HG03095 (cell line): ENCODE data around the gene STX12.

Source experiments
- ATAC-seq: cut with Tn5 transposase; IDR thresholded peaks from one replicate; pipeline ENCODE4 v1.9.1; 2021; ENCODE audit warnings: moderate library complexity; ENCODE audit not compliant: unreplicated experiment

STX12 gene

GRCh38 chr1:27772932-27773825, at the start of gene STX12:
TSS of gene STX12 (plus strand) at chr1:27773219. CDS start at chr1:27773308, 89 bp downstream.
- ATAC-seq = peak; percentile 77

- ATAC-seq = no peak
These were observed 48.1 kb upstream of the STX12 start for GRCh38 chr1:27724961-27725373.

GRCh38 chr1:27725374-27726172, 47.4 kb upstream of the STX12 start, which contains the start of gene FAM76A:
TSS of gene FAM76A (plus strand) at chr1:27725961. CDS start at chr1:27726081, 120 bp downstream.
- peak; percentile 91 for ATAC-seq

GRCh38 chr1:27726173-27727044, 46.6 kb upstream of the STX12 start:
- peak; percentile 25 for ATAC-seq

- no peak for ATAC-seq
These were observed 45.9 kb upstream of the STX12 start for GRCh38 chr1:27727126-27727525.

GRCh38 chr1:27736252-27736651, 36.8 kb upstream of the STX12 start:
- no peak for ATAC-seq

DNA sequence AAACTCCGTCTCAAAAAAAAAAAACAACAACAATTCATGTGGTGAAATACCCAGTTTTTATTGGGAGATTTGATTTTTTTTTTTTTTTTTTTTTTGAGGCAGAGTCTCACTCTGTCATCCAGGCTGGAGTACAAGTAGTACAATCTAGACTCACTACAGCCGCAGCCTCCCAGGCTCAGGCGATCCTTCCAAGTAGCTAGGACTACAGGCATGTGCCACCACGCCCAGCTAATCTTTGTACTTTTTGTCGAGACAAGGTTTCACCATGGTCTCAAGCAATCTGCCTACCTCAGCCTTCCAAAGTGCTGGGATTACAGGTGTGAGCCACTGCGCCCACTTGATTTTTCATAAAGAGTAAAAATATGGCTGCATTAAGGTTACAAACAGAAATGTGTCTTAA, 31.9 kb upstream of the STX12 start:
- ATAC-seq = no peak

DNA sequence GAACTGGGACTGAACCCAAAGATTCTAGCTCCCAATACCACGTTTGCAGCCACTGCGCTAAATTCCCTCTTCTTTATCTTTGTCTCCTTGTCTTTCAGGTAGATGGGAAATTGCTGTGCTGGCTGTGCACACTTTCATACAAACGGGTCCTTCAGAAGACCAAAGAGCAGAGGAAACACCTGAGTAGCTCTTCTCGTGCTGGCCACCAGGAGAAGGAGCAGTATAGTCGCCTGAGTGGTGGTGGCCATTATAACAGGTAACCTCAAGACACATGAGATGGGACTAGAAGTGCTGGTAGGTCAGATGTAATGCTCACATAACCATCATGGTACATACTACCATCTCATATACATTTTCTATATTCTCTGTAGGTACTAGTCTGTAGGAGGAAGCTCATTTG, 28.5 kb upstream of the STX12 start:
- no peak for ATAC-seq

DNA sequence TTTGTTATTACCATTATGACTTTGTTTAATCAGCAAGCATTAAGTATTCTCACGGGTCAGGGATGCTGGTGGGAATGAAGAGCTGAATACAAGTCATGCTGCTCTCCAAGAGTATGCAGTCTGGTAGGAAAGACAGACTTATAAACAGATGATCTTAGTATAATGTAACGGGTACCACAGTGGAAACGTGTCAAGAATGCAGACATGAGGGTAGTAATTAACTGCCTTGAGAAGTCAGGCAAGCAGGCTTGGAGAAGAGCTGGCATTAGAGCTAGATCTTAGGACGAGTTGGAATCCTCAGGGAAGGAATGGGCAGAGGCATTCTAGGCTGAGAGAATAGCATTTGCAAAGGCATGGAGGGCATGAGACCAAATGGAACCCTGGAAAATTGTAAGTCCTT, 27.6 kb upstream of the STX12 start:
- ATAC-seq = no peak

- ATAC-seq = no peak
These were observed 20.7 kb upstream of the STX12 start for GRCh38 chr1:27752360-27752759.

GRCh38 chr1:27755286-27755685, 17.7 kb upstream of the STX12 start:
- ATAC-seq = no peak

- ATAC-seq = no peak
These were observed 17.2 kb upstream of the STX12 start for GRCh38 chr1:27755865-27756264.

DNA sequence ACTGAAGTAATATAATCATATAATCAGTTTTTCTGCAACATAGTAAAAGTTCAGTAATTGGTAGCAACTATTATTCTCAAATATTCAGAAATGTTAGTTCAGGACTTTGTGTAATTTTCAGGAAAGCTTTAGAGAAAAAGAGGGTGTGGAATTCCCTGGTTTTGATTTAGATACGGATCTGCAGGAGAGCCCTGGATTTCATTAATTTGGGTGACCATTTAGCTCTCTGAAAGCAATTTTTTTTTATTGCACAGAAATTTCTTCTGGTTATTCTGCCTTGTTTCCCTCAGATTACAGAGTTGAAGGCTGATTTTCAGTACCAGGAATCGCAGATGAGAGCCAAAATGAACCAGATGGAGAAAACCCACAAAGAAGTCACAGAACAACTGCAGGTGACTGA, 13.8 kb upstream of the STX12 start:
- no peak for ATAC-seq

- no peak for ATAC-seq
These were observed 12.6 kb upstream of the STX12 start for GRCh38 chr1:27760426-27760825.

- no peak for ATAC-seq
These were observed 11.0 kb upstream of the STX12 start for GRCh38 chr1:27762033-27762432.

DNA sequence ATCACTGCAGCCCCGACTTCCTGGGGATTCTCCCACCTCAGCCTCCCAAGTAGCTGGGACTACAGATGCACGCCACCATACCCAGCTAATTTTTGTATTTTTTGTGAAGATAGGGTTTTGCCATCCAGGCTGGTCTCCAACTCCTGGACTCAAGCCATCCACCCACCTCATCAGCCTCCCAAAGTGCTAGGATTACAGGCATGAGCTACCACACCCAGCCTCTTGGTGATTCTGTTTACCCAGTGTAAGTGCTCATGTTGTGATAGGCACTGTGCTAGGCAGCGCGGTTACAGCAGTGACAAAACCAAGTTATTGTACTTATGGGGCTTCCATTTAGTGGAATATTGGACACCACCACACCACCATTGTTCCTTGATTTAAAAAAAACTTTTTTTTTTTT, 9.7 kb upstream of the STX12 start:
- ATAC-seq = no peak

- ATAC-seq = no peak
These were observed 2.7 kb upstream of the STX12 start for GRCh38 chr1:27770293-27770830.

GRCh38 chr1:27772036-27772931, 735 bp upstream of the STX12 start:
- no peak for ATAC-seq

- peak; percentile 2 for ATAC-seq
These were observed 917 bp downstream of the STX12 start for GRCh38 chr1:27773826-27774445.
